ENCODE measurements around the gene PARVG.

PARVG gene

GRCh38 chr22:44136786-44137185 is 43.9 kb upstream of the PARVG start:
- TF ChIP-seq, protein P1, sequence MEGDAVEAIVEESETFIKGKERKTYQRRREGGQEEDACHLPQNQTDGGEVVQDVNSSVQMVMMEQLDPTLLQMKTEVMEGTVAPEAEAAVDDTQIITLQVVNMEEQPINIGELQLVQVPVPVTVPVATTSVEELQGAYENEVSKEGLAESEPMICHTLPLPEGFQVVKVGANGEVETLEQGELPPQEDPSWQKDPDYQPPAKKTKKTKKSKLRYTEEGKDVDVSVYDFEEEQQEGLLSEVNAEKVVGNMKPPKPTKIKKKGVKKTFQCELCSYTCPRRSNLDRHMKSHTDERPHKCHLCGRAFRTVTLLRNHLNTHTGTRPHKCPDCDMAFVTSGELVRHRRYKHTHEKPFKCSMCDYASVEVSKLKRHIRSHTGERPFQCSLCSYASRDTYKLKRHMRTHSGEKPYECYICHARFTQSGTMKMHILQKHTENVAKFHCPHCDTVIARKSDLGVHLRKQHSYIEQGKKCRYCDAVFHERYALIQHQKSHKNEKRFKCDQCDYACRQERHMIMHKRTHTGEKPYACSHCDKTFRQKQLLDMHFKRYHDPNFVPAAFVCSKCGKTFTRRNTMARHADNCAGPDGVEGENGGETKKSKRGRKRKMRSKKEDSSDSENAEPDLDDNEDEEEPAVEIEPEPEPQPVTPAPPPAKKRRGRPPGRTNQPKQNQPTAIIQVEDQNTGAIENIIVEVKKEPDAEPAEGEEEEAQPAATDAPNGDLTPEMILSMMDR (IDR thresholded peaks at IDR 0.05; ENCODE audit: low read depth, low read length): no peak
- no peak overlapping the region for H3K4me3 ChIP-seq (ENCODE audit: low read depth, low read length)

GRCh38 chr22:44137415-44137814 is 43.3 kb upstream of the PARVG start:
- TF ChIP-seq, protein P1 (IDR thresholded peaks at IDR 0.05; ENCODE audit: low read depth, low read length): no peak
- H3K4me3 ChIP-seq (ENCODE audit: low read depth, low read length): no peak overlapping the region

- TF ChIP-seq, protein P1 (IDR thresholded peaks at IDR 0.05; ENCODE audit: low read depth, low read length): no peak
- no peak overlapping the region for H3K4me3 ChIP-seq (ENCODE audit: low read depth, low read length)
These were observed 41.0 kb upstream of the PARVG start for GRCh38 chr22:44139773-44140172.

GRCh38 chr22:44142421-44143104 is 38.2 kb upstream of the PARVG start:
- TF ChIP-seq, protein P1 (IDR thresholded peaks at IDR 0.05; ENCODE audit: low read depth, low read length): no peak
- H3K4me3 ChIP-seq (ENCODE audit: low read depth, low read length): no peak overlapping the region

GRCh38 chr22:44143105-44143474 is 37.6 kb upstream of the PARVG start:
- H3K4me3 ChIP-seq (ENCODE audit: low read depth, low read length): no peak overlapping the region
- TF ChIP-seq, protein P1 (IDR thresholded peaks at IDR 0.05; ENCODE audit: low read depth, low read length): no peak

DNA sequence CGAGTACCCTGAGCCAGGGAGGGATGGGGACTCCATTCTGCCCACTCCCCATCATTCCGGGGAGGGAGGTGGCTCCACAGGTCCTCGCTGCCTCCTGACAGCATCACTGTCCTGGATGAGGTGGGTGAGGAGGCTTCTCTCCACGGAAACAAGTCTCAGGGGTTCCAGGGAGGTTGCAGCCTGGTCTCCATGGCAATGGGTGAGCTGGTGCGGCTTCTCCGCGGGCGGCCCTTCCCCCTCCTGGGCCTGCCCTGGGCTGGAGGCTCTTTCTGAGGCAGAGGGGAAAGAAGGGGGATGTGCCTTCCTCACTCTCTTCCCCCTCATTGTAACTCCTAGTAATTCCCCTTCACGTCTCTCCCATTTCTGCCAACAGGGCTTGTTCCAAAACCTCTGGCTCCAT is 37.1 kb upstream of the PARVG start:
- TF ChIP-seq, protein P1 (IDR thresholded peaks at IDR 0.05; ENCODE audit: low read depth, low read length): no peak
- no peak overlapping the region for H3K4me3 ChIP-seq (ENCODE audit: low read depth, low read length)

- TF ChIP-seq, protein P1 (IDR thresholded peaks at IDR 0.05; ENCODE audit: low read depth, low read length): no peak
These were observed 36.6 kb upstream of the PARVG start for GRCh38 chr22:44144046-44144569.

More at GRCh38 chr22:44144046-44144569, 36.6 kb upstream of the PARVG start:
- no peak overlapping the region for H3K4me3 ChIP-seq (ENCODE audit: low read depth, low read length)
